CD4-positive, alpha-beta T cell treated with Interleukin-1 beta for 1 hour (primary cell): ENCODE results near the gene CCDC187.

Experiments
- DNase-seq, 2 donors: peaks; one replicate each; pipeline ENCODE4 v3.0.0-alpha.2; 2020 to 2022

CCDC187 gene

DNA sequence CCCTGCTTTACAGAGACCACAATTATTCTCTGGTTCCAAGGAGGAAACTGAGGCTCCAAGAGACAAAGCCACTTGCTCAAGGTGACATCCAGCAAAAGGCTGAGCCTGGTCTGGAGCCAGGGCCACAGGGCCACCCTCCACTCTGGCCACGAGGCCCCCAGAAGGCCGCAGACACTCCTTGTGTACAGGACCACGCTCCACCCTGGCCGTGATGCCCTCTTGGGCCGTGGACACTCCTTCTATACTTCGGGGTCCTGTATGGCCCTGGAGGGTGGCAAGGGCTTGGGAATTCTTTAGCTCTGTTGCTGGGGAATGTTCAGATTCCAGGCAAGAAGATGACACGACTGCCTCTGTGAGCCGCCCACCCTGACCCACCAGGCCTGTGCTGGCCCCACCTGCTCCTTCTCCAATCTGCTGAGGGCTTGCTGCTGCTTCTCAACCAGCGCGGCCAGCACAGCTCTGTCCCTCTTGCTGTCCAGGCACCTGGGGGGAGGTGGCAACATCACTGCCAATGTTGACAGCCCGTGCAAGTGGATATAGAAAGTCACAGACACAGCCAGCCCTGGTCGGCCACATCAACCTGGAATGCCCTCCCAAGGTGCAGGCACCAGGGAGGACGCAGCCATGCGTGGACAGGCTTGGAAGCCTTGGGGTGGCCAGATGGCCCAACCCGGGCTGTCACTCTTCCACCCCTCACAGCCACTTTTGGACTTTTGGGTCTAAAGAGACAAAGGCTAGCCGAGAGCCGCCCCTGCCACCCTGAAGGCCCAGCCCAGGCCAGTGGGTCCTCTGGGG lies 38.1 kb downstream of the CCDC187 start:
- DNase-seq: no peak

DNA sequence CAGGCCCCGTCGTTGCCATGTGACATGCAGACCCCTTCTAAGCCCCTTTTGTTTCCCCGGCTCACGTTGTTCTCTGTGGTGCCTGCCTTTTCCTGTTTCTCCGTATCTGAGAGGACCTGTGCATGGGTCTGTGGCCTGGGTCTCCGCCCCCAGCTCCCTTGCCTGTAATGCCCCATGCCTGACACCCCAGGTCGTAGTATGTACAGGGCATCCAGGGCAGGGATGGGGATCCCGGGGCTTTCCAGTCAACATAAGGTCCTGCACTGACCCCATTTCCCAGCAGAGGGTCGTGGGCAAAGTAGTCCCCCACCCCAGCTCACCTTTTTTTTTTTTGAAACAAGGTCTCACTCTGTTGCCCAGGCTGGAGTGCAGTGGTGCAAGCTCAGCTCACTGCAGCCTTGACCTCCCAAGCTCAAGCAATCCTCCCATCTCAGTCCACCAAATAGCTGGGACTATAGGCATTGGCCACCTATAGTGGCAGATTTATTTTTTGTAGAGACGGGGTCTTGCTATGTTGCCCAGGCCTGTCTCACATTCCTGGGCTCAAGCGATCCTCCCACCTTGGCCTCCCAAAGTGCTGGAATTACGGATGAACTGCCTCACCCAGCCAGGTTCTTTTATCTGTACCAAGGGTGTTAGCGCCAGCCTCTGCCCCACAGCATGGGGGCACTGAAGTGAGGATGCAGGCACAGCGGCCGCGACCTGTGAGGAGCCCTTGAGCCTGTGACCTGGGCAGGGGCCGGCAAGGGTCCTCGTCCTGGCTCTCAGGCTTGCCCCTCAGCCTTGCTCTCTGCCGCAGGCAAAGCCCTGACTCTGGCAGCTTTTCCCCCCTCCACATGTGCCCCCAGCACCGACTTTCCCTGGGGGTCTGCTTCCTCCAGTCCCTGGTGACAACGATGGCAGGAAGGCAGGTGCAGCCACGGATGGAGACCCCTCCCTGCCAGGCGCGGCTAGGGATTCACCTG lies 39.2 kb downstream of the CCDC187 start:
- no peak for DNase-seq

DNA sequence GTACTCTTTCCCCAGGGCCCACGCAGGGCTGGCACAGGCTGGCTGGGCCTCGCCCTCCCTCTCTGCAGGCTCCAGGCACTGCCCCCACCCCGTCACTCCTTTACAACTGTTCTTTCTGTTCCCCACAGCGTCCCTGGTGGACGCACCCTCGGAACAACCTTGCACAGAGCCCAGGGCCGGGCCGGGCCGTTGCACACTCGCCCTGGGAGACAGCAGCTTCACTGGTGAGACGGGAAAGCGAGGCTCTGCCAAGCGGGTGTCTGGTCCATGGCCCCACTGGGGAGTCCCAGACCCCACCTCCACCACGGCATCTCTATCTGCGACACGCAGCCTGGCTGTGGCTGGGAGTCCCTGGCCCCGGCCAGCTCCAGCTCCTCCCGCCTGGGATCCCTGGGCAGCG lies 39.9 kb downstream of the CCDC187 start:
- DNase-seq: no peak

DNA sequence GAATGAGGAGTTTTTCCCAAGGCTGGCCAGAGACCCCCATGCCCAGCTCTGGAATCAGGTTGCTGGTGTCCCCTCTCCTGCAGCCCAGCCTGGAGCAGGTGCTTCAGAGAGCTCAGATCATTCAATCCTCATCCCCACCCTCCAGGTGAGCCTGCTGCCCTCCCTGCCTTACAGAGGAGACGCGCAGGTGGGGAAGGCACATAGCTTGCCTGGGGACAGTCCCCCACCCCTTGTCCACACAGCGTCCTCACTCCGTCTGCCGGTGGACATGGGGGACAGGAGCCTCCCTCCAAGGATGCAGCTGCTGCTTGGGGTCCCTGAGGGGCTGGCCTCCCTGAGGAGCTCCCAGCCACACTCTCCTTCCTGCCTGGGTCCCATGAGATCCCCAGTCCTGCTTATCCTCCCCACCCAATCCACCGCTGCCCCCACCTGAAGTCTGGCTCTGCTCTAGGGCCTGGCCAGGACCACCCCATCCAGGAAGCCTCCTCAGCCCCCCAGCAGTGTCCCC lies 41.2 kb downstream of the CCDC187 start:
- no peak for DNase-seq

DNA sequence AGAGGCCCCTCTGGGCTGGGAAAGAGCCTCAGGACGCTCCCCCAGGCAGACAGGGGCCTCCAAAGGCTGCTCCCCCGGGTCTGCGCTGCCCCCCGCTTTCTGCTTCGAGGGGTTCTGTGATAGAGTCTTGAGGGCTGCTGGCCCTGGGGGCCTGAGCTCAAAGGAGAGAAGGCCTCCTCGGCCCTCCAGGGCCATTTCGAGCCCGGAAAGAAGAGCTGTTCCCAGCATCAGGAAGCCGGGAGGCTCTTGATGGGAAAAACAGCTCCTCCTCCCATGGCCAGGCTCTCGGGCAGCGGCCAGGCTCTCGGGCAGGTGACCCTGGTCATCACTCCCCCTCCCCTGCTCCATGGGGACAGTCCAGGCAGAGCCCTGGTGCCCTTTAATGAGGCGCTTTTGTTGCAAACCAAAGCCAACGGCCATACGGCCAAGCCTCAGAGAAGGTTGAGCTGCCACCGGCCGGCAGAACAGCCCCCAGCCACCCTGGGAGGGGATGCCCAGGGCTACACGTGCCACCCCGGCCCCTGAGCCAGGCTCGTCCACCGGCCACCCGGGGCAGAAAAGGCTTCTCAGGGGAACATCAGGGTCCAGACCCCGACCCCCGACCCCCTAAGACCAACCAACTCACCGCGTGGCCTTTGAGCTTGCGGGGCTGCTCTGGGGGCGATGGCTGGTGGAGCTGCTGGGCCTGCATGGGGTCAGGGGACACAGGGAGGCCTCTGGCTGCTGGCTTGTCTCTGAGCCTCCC lies 42.0 kb downstream of the CCDC187 start:
- no peak for DNase-seq

DNA sequence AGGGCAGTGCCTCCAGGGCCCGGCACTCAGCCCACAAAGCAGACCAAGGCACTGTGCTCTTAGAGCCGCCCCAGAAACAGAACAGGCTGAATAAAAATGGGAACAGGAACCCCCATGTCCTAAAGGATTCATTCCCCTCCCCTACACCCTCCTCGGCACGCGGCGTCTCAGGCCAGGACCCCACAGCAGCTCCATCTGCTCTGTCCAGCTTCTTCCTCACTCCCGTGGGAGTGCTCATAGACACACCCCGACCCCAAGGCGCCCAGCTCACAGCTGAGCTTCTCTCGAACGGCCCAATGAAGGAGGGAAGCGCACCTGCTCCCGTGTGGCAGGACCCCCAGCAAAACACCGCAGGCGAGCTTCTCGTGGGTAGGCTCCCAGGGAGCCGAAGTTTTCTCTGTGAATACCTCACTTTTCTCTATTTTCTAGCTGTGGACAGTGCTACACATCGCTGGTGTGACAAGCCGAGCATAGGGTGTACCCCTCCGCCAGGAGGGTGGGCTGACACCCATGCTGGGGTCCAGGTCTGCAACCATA lies 42.9 kb downstream of the CCDC187 start:
- DNase-seq: no peak

DNA sequence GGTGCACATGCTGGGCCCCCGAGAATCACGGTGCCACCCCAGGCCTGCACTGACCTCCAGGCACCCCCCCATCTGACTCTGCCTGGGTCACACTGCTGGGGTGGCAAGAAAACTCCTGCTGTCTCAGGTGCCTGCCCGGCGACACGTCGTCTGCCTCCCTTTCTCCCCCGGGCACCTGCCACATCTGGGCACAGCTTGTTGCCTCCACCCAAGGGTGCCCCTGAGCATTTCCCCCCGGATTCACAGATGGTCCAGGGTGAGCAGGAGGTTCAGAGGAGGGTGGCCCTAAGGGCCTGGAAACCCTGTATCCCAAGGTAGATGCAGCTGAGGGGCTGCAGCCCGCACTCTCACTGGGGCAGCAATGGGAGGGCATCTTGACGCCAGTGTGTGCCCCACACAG lies 43.4 kb downstream of the CCDC187 start:
- no peak for DNase-seq

DNA sequence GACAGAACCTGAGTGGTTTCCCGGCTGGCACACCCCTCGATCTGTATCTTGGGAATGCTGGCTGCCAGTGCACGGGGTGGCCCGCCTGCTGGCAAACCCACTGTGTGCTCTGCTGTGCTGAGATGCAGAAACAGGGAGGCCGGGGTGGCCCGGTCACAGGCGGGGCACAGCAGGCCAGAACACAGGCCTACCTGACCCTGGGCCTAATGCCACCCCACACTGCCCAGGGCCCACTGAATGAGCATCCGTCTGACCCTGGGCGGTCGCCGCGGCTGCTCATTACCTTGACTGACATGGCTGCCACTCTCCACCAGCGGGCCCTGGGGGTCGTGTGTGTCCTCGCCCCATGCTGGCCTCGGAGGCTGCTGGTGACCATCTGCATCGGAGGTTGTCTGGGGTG lies 44.1 kb downstream of the CCDC187 start:
- DNase-seq: no peak

DNA sequence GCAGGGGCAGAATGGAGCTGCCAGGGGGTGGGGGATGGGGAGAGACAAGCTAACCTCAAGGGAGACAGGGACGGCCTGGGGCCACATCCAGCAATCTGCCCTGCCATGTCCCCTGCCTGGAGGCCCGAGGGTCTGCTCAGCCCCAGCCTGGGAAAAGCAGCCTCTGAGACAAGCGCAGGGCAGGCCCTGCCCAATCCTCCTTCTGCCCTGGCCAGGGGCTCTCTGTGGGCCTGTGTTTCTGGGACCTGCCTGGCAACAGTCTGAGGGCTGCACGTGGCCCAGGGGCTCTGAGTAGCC lies 44.4 kb downstream of the CCDC187 start:
- DNase-seq: no peak

DNA sequence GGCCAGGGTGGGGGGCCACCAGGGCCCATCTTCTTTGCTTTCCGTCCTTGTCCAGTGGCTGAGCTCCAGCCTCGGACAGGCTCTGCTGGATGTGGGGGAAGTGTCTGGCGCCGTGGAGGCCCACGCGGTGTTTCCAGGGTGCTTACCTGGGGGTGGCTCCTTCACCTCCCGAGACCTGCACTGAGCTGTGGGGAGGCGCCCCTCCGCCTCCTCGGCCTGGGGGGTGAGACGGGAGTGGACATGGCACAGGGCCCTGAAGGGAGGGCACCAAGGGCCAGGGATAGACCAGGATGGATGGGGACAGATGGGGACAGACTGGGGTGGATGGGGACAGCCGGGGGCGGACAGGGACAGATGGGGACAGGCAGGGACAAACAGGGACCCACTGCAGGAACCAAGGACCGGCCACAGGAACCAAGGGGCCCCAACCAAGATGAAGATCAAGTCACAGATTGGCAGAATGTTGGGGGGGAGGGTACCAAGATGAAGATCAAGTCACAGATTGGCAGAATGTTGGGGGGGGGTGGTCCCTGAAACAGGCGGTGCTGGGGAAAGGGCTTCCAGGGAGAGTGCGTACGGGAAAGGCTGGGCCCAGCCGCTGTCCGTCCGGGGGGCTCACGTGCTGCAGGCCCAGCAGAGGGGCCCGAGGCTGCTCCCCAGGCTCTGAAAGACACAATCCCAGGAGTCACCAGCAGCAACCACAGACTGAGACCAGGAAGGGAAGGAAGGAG lies 44.9 kb downstream of the CCDC187 start:
- DNase-seq: no peak

DNA sequence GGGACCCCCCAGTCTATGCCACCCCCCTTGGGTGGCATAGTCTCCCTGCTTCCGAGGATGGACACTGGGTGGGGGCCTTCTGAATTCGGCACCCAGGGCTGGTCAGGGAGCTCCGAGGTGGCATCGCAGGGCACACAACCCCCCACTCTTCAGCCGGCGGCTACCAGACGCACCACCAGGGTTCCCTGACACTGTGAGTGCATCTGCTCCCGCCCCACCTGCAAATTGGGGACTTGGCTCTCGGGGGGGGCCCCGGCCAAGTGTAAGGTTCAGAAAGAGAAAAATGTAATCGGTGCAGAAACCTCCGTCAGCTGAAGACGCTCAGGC lies 45.6 kb downstream of the CCDC187 start:
- no peak for DNase-seq

DNA sequence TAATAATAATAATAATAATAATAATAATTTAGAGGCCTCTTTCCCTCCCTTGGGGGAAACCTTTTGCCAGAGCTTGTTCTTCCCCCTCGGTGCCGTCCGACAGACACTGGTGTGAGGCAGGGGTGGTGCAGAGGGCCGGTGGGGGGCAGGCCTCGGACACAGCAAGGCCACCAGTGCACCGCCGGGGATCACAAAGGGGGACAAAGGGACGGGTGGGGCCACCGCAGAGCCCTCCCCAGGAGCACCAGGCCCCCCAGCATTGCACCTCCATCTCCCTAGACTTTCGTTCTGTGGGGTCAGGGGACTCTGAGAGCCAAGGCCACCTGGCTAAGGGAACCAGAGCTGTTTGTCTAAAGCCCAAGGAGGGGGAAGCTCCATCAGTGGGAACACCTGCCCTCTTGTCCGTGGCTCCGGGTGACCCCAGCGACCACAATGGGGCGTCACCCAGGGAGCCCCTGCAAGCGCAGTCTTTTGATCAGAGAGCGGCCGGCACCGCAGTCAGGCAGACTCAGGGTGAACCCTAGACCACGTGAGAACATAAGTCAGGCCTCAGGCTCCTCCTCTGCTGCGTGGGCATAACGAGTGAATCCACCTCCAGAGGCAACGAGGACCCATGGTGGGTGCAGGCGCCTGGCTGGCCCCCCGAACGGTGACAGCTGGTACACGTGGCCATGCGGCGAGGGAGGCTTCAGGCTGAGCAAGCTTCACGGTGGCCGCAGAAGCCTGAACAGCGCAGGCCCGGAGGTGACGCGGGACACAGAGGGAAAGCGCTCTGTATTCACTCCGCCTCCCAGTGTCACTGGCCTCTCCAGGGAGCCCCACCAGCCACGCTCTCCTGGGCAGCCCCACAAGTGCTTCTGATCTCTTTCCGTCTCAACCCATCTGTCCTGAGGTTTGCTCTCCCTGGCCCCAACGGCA lies 46.3 kb downstream of the CCDC187 start:
- no peak for DNase-seq

DNA sequence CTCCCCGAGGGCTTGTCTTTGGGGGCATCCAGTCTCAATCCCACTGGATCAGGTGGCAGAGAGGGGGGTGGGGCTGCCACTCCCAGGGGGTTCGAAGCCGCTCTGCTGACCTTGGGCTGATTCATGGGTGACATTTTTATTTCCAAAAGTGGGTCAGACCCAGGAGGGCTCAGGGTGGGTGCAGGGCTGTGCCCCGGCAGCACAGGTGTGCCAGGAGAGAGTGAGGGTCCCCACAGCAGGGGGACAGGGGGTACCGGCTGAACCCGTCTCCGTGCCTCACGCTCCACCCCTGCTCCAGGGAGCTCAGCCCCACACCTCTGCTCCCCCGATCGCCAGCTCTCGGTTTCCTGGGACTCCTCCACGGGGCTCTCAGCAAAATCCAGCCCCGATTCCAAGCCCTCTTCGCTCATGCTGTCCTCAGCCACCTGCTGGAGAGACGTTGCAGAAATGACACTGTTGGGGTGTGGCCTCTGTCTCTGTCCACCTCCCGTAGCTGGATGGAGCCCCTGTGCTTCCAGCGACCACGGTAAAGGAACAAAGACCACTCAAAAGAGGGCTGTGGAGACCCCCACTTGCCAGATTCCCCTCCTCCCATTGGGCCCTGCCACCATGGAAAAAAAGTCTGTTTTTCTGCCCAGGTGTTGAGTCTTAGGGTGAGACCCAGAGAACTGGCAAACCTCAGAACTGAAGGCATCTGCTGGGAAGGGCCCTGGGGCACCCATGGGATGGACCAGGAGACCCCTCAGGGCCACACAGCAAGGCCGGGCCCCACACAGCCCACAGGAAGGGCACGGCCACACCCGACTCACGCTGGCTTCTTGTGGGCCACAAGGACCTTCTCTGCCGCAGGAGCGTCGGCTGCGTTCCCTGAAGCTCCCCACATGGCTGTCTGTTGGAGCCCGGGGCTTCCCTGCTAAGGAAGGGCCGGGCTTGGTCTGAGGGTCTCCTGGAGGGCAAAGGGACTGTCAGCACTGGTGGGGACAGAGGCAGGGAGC lies 47.7 kb downstream of the CCDC187 start:
- DNase-seq: no peak

DNA sequence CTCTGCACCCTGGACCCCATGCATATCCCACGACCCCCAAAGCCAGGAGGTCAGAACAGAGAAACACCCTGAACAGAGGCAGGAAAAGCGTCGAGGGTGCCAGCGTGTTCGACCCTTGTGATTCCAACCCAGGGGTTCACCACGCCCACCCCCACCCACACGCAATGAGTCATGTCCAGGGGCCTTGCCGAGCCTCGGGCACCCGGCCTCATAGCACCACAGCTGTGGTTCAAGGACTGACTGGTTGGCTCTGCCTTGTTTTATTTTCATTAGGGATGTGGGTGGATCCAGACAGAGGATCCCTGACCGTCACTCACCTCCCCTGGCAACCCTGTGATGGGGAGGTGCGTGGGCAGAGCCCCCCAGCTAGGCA lies 48.7 kb downstream of the CCDC187 start:
- no peak for DNase-seq

DNA sequence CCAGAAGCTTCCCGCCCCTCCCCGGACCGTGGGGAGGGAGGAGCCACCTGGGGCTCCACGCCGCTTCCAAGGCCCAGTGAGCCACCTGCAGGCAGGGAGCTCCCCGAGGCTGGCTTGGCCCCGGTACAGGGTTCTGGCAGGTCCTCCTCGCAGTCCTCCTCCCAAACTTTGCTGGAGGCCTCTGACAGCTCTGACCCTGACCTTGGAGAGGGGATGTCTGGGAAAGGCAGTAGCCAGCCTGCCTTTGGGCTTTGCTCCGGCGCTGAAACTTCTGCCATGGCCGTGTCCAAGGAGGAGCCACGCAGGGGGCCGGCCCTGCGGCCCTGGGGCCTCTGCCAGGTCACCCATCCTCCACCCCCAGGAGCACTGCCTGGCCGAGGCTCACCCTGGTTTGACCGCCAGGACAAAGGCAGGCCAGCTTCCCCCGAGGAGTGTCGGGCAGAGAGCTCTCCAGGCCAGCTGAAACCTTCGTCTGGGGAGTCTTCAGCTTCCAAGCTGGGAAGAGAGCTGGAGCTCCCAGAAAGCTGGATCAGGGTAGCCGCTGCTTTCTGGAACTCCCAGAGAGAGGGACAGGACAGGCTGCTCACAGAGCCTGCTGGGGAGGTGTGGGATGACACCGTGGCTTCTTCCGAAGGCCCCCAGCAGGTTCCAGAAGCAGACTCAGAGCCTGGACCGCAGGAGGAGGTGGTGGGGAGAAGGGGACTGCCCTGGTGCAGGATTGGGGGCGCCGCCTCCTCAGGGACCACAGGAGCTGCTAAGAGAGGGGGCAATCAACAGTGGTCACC lies 49.3 kb downstream of the CCDC187 start:
- no peak for DNase-seq

DNA sequence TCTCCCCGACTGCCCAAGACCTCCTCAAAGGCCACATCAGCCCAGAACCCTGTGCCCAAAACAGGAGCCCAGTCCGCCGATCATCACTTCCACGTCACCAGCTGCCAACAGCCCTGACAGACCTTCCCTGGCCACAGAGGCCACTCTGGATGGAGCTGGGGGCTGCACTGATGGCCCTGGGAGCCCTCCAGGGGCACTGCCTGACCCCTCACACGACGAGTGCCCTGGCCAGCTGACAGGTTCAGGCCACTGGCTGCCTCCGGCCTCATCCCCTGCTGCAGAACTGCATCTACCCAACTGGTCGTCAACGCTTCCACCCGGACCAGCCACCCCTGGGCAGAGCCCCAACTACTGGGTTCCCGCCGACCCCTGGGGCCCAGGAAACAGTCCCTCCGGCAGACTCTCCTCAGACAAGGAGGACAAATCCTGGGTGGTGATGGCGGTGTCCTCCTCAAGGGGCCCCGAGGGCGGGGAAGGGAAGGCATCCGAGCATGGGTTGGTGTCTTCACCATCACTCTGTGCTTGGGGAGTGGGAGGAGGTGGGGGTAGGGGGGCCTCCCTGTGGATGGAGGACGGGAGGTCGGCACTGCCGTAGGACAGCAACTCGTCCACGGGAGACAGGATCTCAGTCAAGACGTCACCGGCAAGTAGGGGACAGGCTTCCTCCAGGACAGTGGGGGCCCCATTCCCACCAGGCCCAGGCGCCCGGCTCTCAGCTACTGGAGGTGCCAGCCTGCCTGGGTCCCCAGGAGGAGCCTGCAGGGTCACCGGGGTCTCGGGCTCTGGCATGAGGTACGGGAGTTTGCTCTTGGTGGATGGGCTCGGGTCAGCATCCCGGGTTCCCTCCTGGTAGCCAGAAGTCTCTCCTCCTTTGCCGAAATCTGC lies 50.4 kb downstream of the CCDC187 start:
- DNase-seq: no peak

DNA sequence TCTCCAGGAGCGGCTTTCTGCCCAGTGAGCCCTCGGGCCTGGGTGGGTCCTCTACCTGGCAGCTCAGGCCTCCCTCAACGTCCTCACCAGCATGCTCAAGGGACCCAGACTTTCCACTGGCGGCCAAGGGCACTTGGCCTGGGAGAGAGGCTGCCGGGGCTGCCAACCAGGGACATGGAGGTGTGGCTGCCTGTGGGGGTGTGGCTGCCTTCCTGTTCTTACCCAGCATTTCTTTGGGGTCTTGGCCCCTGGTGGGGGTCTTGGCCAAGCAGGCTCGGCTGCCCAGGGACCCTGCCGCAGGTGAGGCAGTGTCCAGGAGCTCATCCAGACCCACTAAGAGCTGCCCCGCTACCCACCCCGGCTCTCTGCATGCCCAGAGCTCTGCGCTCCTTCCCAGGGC lies 51.0 kb downstream of the CCDC187 start:
- no peak for DNase-seq

DNA sequence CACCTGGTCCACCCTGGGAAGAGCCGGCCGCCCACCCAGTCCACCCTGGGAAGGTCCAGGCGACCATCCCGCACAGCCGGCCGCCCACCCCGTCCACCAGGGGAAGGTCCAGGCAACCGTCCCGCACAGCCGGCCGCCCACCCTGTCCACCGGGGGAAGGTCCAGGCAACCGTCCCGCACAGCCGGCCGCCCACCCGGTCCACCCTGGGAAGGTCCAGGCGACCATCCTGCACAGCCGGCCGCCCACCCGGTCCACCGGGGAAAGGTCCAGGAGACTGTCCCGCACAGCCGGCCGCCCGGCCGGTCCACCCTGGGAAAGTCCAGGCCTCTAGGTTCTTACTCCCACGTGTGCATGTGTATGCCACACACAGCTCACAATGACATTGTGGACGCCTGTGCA lies 51.6 kb downstream of the CCDC187 start:
- DNase-seq: no peak
